Measurements from ENCODE around the gene FANCI. TPM values are rescaled to one million over a fixed set of nuclear protein-coding genes. Genes with fewer than 3 reads are reported as not detected.

FANCI gene
- total RNA-seq, 1 experiment from 2014 or later, result 163 TPM

- POLR2A ChIA-PET (ENCODE audit: low non-redundant PET), result no interaction called here
- intact Hi-C loops (cut with micrococcal nuclease; ENCODE audit: unreplicated experiment), result no loop called here
- Histone ChIP-seq H3K27ac (ENCODE audit: low read depth, low read length, poor library complexity, severe bottlenecking) (no peak overlapping the region), H3K4me1 (ENCODE audit: insufficient read depth, low read length, poor library complexity, severe bottlenecking) (no peaks in the 10 kb centered on the region), H3K27me3 (replicated peaks; ENCODE audit: insufficient read depth, low read depth, low read length, poor library complexity) (no peaks in the 10 kb centered on the region), H3K36me3 (ENCODE audit: insufficient read depth, low read length, poor library complexity, severe bottlenecking) (no peaks in the 10 kb centered on the region), H3K4me3 (ENCODE audit: low read depth, low read length, poor library complexity, severe bottlenecking) (no peak overlapping the region), H3K9me3 (ENCODE audit: low read depth, low read length, poor library complexity, severe bottlenecking) (no peaks in the 10 kb centered on the region)
- TF ChIP-seq CTCF (conservative IDR thresholded peaks at IDR 0.05; ENCODE audit: low read depth, low read length) (no peak), EZH2 (IDR thresholded peaks at IDR 0.05; ENCODE audit: borderline replicate concordance, low read depth, low read length, poor library complexity, severe bottlenecking) (no peak)
- CTCF ChIA-PET, result no interaction called here
- DNase-seq (ENCODE audit: low spot score), result no peak
- no TSS peak for BruUV-seq (replicated peaks)
These were observed 43.6 kb upstream of the FANCI start for GRCh38 chr15:89200182-89200581.

GRCh38 chr15:89201465-89202005, 42.2 kb upstream of the FANCI start:
- H3K4me3 ChIP-seq (ENCODE audit: low read depth, low read length, poor library complexity, severe bottlenecking), result no peak overlapping the region
- H3K9me3 ChIP-seq (ENCODE audit: low read depth, low read length, poor library complexity, severe bottlenecking), result no peaks in the 10 kb centered on the region
- TF ChIP-seq EZH2 (IDR thresholded peaks at IDR 0.05; ENCODE audit: borderline replicate concordance, low read depth, low read length, poor library complexity, severe bottlenecking) (no peak), CTCF (conservative IDR thresholded peaks at IDR 0.05; ENCODE audit: low read depth, low read length) (no peak)
- BruUV-seq (replicated peaks), result no TSS peak
- H3K36me3 ChIP-seq (ENCODE audit: insufficient read depth, low read length, poor library complexity, severe bottlenecking), result no peaks in the 10 kb centered on the region
- H3K27ac ChIP-seq (ENCODE audit: low read depth, low read length, poor library complexity, severe bottlenecking), result no peak overlapping the region
- CTCF ChIA-PET, result no interaction called here
- DNase-seq (ENCODE audit: low spot score), result no peak
- intact Hi-C loops (cut with micrococcal nuclease; ENCODE audit: unreplicated experiment), result no loop called here
- no peaks in the 10 kb centered on the region for H3K27me3 ChIP-seq (replicated peaks; ENCODE audit: insufficient read depth, low read depth, low read length, poor library complexity)
- no peaks in the 10 kb centered on the region for H3K4me1 ChIP-seq (ENCODE audit: insufficient read depth, low read length, poor library complexity, severe bottlenecking)
- POLR2A ChIA-PET (ENCODE audit: low non-redundant PET), result no interaction called here

DNA sequence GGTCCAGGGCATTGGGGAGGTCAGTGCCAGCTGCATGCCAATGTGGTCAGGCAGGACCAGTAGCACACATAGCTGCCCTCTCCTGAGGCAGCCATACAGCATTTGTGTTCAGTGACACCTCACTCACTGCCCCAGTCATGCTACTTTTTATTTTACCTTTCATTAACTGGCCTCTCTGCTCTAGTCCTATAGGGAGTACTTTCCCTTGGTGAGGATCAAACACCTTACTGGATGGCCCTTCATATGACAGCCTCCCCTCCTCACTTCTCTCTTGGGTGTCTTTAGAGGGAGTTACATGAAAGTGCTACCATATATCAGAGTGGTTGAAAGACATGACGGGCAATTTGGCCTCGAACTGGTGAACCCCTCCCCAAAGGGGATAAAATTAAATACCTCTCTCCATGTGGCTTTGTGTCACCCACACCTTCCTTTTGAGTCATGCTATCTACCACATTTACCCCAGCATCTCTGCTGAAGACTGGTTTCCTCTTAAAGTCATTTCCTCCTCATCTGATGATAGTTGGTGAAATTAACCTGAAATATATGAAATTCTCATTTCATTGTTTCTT, 40.0 kb upstream of the FANCI start:
- CTCF ChIA-PET, result no interaction called here
- intact Hi-C loops (cut with micrococcal nuclease; ENCODE audit: unreplicated experiment), result no loop called here
- no peak overlapping the region for H3K4me3 ChIP-seq (ENCODE audit: low read depth, low read length, poor library complexity, severe bottlenecking)
- no peaks in the 10 kb centered on the region for H3K36me3 ChIP-seq (ENCODE audit: insufficient read depth, low read length, poor library complexity, severe bottlenecking)
- POLR2A ChIA-PET (ENCODE audit: low non-redundant PET), result no interaction called here
- TF ChIP-seq EZH2 (IDR thresholded peaks at IDR 0.05; ENCODE audit: borderline replicate concordance, low read depth, low read length, poor library complexity, severe bottlenecking) (no peak), CTCF (conservative IDR thresholded peaks at IDR 0.05; ENCODE audit: low read depth, low read length) (no peak)
- no peaks in the 10 kb centered on the region for H3K4me1 ChIP-seq (ENCODE audit: insufficient read depth, low read length, poor library complexity, severe bottlenecking)
- H3K27me3 ChIP-seq (replicated peaks; ENCODE audit: insufficient read depth, low read depth, low read length, poor library complexity), result no peaks in the 10 kb centered on the region
- no peak for DNase-seq (ENCODE audit: low spot score)
- no TSS peak for BruUV-seq (replicated peaks)
- H3K27ac ChIP-seq (ENCODE audit: low read depth, low read length, poor library complexity, severe bottlenecking), result no peak overlapping the region
- no peaks in the 10 kb centered on the region for H3K9me3 ChIP-seq (ENCODE audit: low read depth, low read length, poor library complexity, severe bottlenecking)
